HuH-7.5 (cell line): ENCODE results near the gene GALNT18.

Experiments
- DNase-seq: peaks from one replicate; pipeline ENCODE4 v3.0.0; 2011; ENCODE audit warnings: low spot score

The GALNT18 gene

GRCh38 chr11:11432621-11433319 is 189.0 kb downstream of the GALNT18 start:
- DNase-seq, result no peak

- DNase-seq, result no peak
These were observed 191.4 kb downstream of the GALNT18 start for GRCh38 chr11:11430431-11430830.

- DNase-seq, result no peak
These were observed 193.1 kb downstream of the GALNT18 start for GRCh38 chr11:11428714-11429113.

GRCh38 chr11:11427542-11427941 is 194.3 kb downstream of the GALNT18 start:
- no peak for DNase-seq

- DNase-seq, result no peak
These were observed 194.7 kb downstream of the GALNT18 start for GRCh38 chr11:11427140-11427539.

- no peak for DNase-seq
These were observed 195.4 kb downstream of the GALNT18 start for GRCh38 chr11:11426226-11426952.

GRCh38 chr11:11425806-11426205 is 196.0 kb downstream of the GALNT18 start:
- DNase-seq, result no peak

GRCh38 chr11:11424688-11425087 is 197.1 kb downstream of the GALNT18 start:
- DNase-seq, result no peak

- DNase-seq, result no peak
These were observed 199.2 kb downstream of the GALNT18 start for GRCh38 chr11:11422411-11423128.

- DNase-seq, result no peak
These were observed 200.3 kb downstream of the GALNT18 start for GRCh38 chr11:11421509-11421908.

- DNase-seq, result no peak
These were observed 200.9 kb downstream of the GALNT18 start for GRCh38 chr11:11420899-11421285.

- DNase-seq, result no peak
These were observed 201.5 kb downstream of the GALNT18 start for GRCh38 chr11:11420191-11420898.

GRCh38 chr11:11419747-11420146 is 202.1 kb downstream of the GALNT18 start:
- DNase-seq, result no peak

- DNase-seq, result no peak
These were observed 204.9 kb downstream of the GALNT18 start for GRCh38 chr11:11416917-11417316.

- DNase-seq, result no peak
These were observed 205.3 kb downstream of the GALNT18 start for GRCh38 chr11:11416502-11416901.

- DNase-seq, result no peak
These were observed 205.9 kb downstream of the GALNT18 start for GRCh38 chr11:11415901-11416300.

GRCh38 chr11:11414996-11415395 is 206.8 kb downstream of the GALNT18 start:
- DNase-seq, result no peak

GRCh38 chr11:11413776-11414175 is 208.0 kb downstream of the GALNT18 start:
- no peak for DNase-seq

- DNase-seq, result no peak
These were observed 210.3 kb downstream of the GALNT18 start for GRCh38 chr11:11411401-11411985.

GRCh38 chr11:11409901-11410300 is 211.9 kb downstream of the GALNT18 start:
- DNase-seq, result no peak

- DNase-seq, result no peak
These were observed 212.6 kb downstream of the GALNT18 start for GRCh38 chr11:11409224-11409623.
